HepG2 (cell line): ENCODE results near the gene DDX39B. TPM values are rescaled to one million over a fixed set of nuclear protein-coding genes. Genes with fewer than 3 reads are reported as not detected.
A peak's percentile ranks its signal among the peaks of the same experiment; 100 is the strongest.

ENCODE experiments used
- BRD4 ChIP-seq: sonication (generic); formaldehyde crosslinking; IDR thresholded peaks from 2 replicates; pipeline ENCODE4 v1.4.0; 2020; ENCODE audit warnings: missing genetic modification reagents
- CREB1 ChIP-seq, 2 experiments: fragments of 450-650 bp in 1 of 2; IDR thresholded peaks; 2 replicates each; pipeline ENCODE4 v1.6.1; 2016 to 2017; ENCODE audit warnings: control low read depth in 1 of 2, mild to moderate bottlenecking in 1 of 2, missing compliant biosample characterization in 1 of 2, missing genetic modification characterization in 1 of 2
- EHMT2 ChIP-seq: fragments of 200-600 bp; sonication (generic); IDR thresholded peaks from 2 replicates; pipeline ENCODE4 v1.7.0; 2017; ENCODE audit warnings: antibody characterized with exemption, low read depth, low read length, borderline replicate concordance
- HNF4A ChIP-seq: sonication (generic); formaldehyde crosslinking; IDR thresholded peaks from 2 replicates; pipeline ENCODE4 v1.4.0; 2020; ENCODE audit warnings: missing genetic modification reagents
- NFE2 ChIP-seq: sonication (generic); formaldehyde crosslinking; IDR thresholded peaks from 2 replicates; pipeline ENCODE4 v1.4.0; 2020; ENCODE audit warnings: missing genetic modification reagents
- NKX3-1 ChIP-seq: sonication (generic); formaldehyde crosslinking; IDR thresholded peaks from 2 replicates; pipeline ENCODE4 v1.5.0; 2020; ENCODE audit warnings: missing genetic modification reagents
- PPARG ChIP-seq: conservative IDR thresholded peaks from 2 replicates; pipeline ENCODE4 v1.6.1; 2016; ENCODE audit warnings: missing biosample characterization, missing genetic modification reagents
- RARA ChIP-seq: IDR thresholded peaks from 2 replicates; pipeline ENCODE4 v1.6.1; 2016; ENCODE audit warnings: missing genetic modification reagents, missing compliant biosample characterization
- SSRP1 ChIP-seq: IDR thresholded peaks from 2 replicates; pipeline ENCODE4 v1.6.1; 2016; ENCODE audit warnings: control low read depth
- ZBTB3 ChIP-seq: sonication (generic); formaldehyde crosslinking; IDR thresholded peaks from 2 replicates; pipeline ENCODE4 v1.4.0; 2020; ENCODE audit warnings: low read depth, mild to moderate bottlenecking, moderate library complexity, missing genetic modification reagents, borderline replicate concordance
- ZBTB7A ChIP-seq: sonication (generic); formaldehyde crosslinking; IDR thresholded peaks from 2 replicates; pipeline ENCODE4 v1.8.0; 2022; ENCODE audit warnings: mild to moderate bottlenecking, missing genetic modification reagents
- ZNF317 ChIP-seq: sonication (generic); formaldehyde crosslinking; IDR thresholded peaks from 2 replicates; pipeline ENCODE4 v1.5.0; 2020; ENCODE audit warnings: mild to moderate bottlenecking, missing genetic modification reagents
- ZNF441 ChIP-seq: sonication (generic); formaldehyde crosslinking; IDR thresholded peaks from 2 replicates; pipeline ENCODE4 v1.7.0; 2021; ENCODE audit warnings: missing genetic modification reagents, borderline replicate concordance
- ZNF619 ChIP-seq: sonication (generic); formaldehyde crosslinking; IDR thresholded peaks from 2 replicates; pipeline ENCODE4 v1.4.0; 2020; ENCODE audit warnings: mild to moderate bottlenecking, missing genetic modification reagents
- ZNF644 ChIP-seq: IDR thresholded peaks from 2 replicates; pipeline ENCODE4 v1.6.1; 2016; ENCODE audit warnings: low read depth
- ZNF768 ChIP-seq: sonication (generic); formaldehyde crosslinking; IDR thresholded peaks from 2 replicates; pipeline ENCODE4 v1.4.0; 2020; ENCODE audit warnings: missing genetic modification reagents
- polyA plus RNA-seq, 8 experiments: library from polyadenylated mRNA; depleted of rRNA in 3 of 8; stranded (reverse) in 7 of 8; unstranded in 1 of 8; fragments of >200 nt; fragmentation: Illumina TruSeq in 4 of 8; extraction: Trizol in 4 of 8; gene quantifications; 2 replicates each; pipeline versions ENCODE4 v1.2.1 to v1.2.3, GENCODE V29; 2011 to 2016; ENCODE audit warnings: low read depth in 4 of 8, missing spikeins in 1 of 8, mixed read lengths in 1 of 8; ENCODE audit not compliant: insufficient read depth in 1 of 8
- total RNA-seq, 5 experiments: library from RNA; depleted of rRNA; stranded (reverse); fragments of >200 nt; fragmentation: Illumina TruSeq; extraction: Trizol; gene quantifications; 2 replicates each; pipeline ENCODE4 v1.2.3, GENCODE V29; 2016; ENCODE audit warnings: low read depth in 1 of 5
- TF ChIP-seq, protein P1 (sequence below): sonication (generic); formaldehyde crosslinking; IDR thresholded peaks from 2 replicates; pipeline ENCODE4 v1.8.1; 2023; ENCODE audit warnings: mild to moderate bottlenecking, missing genetic modification reagents
- TF ChIP-seq, protein P2 (sequence below): sonication (generic); formaldehyde crosslinking; IDR thresholded peaks from 2 replicates; pipeline ENCODE4 v1.5.1; 2020; ENCODE audit warnings: missing genetic modification reagents, mild to moderate bottlenecking, borderline replicate concordance
- TF ChIP-seq, protein P3 (sequence below): sonication (generic); formaldehyde crosslinking; IDR thresholded peaks from 2 replicates; pipeline ENCODE4 v1.8.0; 2022; ENCODE audit warnings: mild to moderate bottlenecking, missing genetic modification reagents, borderline replicate concordance
- TF ChIP-seq, protein P4 (sequence below): sonication (generic); formaldehyde crosslinking; conservative IDR thresholded peaks from 2 replicates; pipeline ENCODE4 v1.4.0; 2020; ENCODE audit warnings: missing genetic modification reagents
- TF ChIP-seq, protein P5 (sequence below): IDR thresholded peaks from 2 replicates; pipeline ENCODE4 v1.6.1; 2012; ENCODE audit warnings: inconsistent platforms
- TF ChIP-seq, protein P6 (sequence below): sonication (generic); formaldehyde crosslinking; IDR thresholded peaks from 2 replicates; pipeline ENCODE4 v1.4.0; 2020; ENCODE audit warnings: mild to moderate bottlenecking, missing genetic modification reagents
- TF ChIP-seq, protein P7 (sequence below): sonication (generic); formaldehyde crosslinking; IDR thresholded peaks from 2 replicates; pipeline ENCODE4 v1.5.1; 2020; ENCODE audit warnings: missing genetic modification reagents, mild to moderate bottlenecking, borderline replicate concordance

DDX39B gene
- total and polyA plus RNA-seq, 2 of the 13 experiments (the other 11 are each of a cell fraction or from before 2014, with no cell fraction given): 570 to 678 TPM

DNA sequence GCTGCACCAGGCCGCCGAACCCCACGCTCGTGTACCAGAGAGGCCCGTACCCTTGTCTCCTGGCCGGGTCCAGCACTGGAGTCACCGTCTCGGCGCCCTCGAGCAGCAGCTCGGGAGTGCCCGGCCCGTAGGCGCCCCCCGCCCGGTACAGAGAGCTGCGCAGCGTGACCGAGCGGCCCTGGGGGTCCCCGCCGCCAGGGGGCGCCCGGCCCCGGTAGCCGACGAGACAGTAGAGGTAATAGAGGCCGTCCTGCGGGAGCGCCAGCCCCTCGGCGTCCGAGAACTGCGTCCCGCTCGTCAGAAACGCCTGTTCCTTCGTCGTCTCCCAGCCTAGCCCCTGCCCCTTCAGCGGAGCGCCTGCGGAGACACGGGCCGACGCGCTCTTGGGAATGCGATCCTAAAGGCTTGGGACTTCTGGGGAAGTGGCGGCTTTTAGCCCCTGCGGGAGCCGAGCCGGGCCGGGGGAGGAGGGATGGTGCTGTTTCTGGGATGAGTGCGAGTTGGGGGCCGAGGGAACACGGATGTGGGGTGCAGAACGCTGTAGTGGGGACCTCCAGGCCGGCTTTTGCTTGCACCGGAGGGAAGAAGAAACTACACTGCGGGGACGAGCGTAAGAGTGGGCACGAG is 39.1 kb upstream of the DDX39B start (continued):
- TF ChIP-seq, protein P1, sequence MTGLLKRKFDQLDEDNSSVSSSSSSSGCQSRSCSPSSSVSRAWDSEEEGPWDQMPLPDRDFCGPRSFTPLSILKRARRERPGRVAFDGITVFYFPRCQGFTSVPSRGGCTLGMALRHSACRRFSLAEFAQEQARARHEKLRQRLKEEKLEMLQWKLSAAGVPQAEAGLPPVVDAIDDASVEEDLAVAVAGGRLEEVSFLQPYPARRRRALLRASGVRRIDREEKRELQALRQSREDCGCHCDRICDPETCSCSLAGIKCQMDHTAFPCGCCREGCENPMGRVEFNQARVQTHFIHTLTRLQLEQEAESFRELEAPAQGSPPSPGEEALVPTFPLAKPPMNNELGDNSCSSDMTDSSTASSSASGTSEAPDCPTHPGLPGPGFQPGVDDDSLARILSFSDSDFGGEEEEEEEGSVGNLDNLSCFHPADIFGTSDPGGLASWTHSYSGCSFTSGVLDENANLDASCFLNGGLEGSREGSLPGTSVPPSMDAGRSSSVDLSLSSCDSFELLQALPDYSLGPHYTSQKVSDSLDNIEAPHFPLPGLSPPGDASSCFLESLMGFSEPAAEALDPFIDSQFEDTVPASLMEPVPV (CRISPR knock-in tag): no peak; the same call in 1 of the 2 replicates
- no peak for TF ChIP-seq EHMT2
- peak; percentile 47; the same call in 1 of the 2 replicates for TF ChIP-seq BRD4 (CRISPR knock-in tag)
- TF ChIP-seq, protein P2, sequence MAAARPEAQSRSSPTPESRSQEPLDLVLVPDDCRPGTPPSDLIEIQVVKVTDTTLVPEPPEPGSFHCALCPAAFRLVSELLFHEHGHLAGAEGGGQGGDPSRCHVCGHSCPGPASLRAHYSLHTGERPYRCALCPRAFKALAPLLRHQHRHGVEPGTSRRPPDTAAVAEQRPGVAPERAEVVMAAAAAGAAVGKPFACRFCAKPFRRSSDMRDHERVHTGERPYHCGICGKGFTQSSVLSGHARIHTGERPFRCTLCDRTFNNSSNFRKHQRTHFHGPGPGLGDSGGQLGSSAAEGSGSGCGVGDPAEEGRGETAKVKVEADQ (CRISPR knock-in tag): no peak
- TF ChIP-seq, protein P3, sequence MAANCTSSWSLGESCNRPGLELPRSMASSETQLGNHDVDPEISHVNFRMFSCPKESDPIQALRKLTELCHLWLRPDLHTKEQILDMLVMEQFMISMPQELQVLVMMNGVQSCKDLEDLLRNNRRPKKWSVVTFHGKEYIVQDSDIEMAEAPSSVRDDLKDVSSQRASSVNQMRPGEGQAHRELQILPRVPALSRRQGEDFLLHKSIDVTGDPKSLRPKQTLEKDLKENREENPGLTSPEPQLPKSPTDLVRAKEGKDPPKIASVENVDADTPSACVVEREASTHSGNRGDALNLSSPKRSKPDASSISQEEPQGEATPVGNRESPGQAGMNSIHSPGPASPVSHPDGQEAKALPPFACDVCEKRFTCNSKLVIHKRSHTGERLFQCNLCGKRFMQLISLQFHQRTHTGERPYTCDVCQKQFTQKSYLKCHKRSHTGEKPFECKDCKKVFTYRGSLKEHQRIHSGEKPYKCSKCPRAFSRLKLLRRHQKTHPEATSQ (CRISPR knock-in tag): 0 out of 2 replicates have a peak, but pooled peaks have one; percentile 60
- no peak; the same call in 1 of the 2 replicates for TF ChIP-seq ZBTB3 (CRISPR knock-in tag)
- TF ChIP-seq SSRP1 (CRISPR knock-in tag): no peak
- TF ChIP-seq, protein P4, sequence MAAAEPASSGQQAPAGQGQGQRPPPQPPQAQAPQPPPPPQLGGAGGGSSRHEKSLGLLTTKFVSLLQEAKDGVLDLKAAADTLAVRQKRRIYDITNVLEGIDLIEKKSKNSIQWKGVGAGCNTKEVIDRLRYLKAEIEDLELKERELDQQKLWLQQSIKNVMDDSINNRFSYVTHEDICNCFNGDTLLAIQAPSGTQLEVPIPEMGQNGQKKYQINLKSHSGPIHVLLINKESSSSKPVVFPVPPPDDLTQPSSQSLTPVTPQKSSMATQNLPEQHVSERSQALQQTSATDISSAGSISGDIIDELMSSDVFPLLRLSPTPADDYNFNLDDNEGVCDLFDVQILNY (CRISPR knock-in tag): no peak
- TF ChIP-seq, protein P5, sequence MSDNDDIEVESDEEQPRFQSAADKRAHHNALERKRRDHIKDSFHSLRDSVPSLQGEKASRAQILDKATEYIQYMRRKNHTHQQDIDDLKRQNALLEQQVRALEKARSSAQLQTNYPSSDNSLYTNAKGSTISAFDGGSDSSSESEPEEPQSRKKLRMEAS: peak; percentile 70
- 0 out of 2 replicates have a peak, but pooled peaks have one; percentile 20 for TF ChIP-seq RARA (CRISPR knock-in tag)
- TF ChIP-seq ZNF317: no peak
- no peak; the same call in 1 of the 2 replicates for TF ChIP-seq HNF4A (CRISPR knock-in tag)
- TF ChIP-seq ZNF441 (CRISPR knock-in tag): no peak; the same call in 1 of the 2 replicates
- no peak for TF ChIP-seq ZNF644
- TF ChIP-seq NKX3-1 (CRISPR knock-in tag): no peak
- TF ChIP-seq, protein P6, sequence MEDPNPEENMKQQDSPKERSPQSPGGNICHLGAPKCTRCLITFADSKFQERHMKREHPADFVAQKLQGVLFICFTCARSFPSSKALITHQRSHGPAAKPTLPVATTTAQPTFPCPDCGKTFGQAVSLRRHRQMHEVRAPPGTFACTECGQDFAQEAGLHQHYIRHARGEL (CRISPR knock-in tag): no peak
- peak; percentile 41; the same call in 1 of the 2 replicates for TF ChIP-seq CREB1 (IDR thresholded peaks at IDR 0.05)
- TF ChIP-seq CREB1 (CRISPR knock-in tag; IDR thresholded peaks at IDR 0.05): no peak
- peak; percentile 78 for TF ChIP-seq ZNF768
- TF ChIP-seq ZBTB7A: peak; percentile 71; the same call in 1 of the 2 replicates
- TF ChIP-seq PPARG: peak; percentile 60; the same call in 1 of the 2 replicates
- no peak for TF ChIP-seq NFE2 (CRISPR knock-in tag)
- TF ChIP-seq ZNF619 (CRISPR knock-in tag): no peak
- TF ChIP-seq, protein P7, sequence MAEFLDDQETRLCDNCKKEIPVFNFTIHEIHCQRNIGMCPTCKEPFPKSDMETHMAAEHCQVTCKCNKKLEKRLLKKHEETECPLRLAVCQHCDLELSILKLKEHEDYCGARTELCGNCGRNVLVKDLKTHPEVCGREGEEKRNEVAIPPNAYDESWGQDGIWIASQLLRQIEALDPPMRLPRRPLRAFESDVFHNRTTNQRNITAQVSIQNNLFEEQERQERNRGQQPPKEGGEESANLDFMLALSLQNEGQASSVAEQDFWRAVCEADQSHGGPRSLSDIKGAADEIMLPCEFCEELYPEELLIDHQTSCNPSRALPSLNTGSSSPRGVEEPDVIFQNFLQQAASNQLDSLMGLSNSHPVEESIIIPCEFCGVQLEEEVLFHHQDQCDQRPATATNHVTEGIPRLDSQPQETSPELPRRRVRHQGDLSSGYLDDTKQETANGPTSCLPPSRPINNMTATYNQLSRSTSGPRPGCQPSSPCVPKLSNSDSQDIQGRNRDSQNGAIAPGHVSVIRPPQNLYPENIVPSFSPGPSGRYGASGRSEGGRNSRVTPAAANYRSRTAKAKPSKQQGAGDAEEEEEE: no peak
